Activated CD8-positive, alpha-beta memory T cell treated with anti-CD3 and anti-CD28 coated beads, Interleukin-2, amount 50 U/mL, for 4 hours (primary cell): ENCODE measurements around the gene ATP2B1.
"Not testable (repeated sequence)": the region's sequence is repeated elsewhere in the genome, so short reads cannot be mapped to it uniquely, and the experiment has no call there.

Experiments used
- DNase-seq: peaks from one replicate; pipeline ENCODE4 v3.0.0-alpha.2; 2020

ATP2B1 gene

GRCh38 chr12:89710873-89711750 is 2.5 kb upstream of the ATP2B1 start:
- no peak for DNase-seq

DNA sequence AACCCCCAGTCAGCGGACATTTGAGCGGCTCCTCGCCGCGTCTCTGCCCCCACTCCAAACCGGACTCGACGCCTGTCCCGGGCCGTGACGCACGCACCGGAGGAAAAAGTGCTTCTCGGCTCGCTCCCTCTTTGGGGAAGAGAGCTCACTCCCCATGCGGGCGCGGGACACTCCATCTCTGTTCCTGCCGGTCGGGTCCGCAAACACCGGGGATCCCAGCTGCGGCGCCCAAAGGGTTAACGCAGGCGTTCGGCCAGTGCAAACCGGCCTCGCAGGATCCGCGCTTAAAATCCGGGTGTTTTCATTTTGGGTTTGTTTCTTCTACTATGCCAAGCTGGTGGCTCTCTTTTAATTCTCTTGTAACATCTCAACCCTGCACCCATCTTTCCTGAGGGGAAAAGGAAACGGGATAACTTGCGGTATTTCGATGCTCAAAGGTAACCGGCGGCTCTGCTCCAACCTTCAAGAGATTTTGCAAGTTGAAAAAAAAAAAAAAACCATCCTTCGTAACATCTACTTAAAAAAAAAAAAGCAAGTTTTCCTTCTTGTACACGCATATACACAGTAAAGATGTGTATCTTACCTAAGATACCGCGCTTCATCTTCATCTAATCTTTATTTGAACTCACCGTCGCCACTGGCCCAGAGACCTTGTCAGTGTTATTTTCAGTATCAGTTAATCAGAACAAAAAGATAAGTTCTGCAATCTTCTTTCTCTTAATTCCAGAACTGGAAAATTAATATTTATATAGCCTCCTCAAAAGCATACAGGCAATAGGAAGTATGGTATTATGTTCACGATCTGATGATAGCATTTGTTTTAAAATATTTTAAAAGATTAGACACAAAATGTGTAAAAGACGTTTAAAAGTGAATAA is 1.6 kb upstream of the ATP2B1 start:
- DNase-seq, result no peak

DNA sequence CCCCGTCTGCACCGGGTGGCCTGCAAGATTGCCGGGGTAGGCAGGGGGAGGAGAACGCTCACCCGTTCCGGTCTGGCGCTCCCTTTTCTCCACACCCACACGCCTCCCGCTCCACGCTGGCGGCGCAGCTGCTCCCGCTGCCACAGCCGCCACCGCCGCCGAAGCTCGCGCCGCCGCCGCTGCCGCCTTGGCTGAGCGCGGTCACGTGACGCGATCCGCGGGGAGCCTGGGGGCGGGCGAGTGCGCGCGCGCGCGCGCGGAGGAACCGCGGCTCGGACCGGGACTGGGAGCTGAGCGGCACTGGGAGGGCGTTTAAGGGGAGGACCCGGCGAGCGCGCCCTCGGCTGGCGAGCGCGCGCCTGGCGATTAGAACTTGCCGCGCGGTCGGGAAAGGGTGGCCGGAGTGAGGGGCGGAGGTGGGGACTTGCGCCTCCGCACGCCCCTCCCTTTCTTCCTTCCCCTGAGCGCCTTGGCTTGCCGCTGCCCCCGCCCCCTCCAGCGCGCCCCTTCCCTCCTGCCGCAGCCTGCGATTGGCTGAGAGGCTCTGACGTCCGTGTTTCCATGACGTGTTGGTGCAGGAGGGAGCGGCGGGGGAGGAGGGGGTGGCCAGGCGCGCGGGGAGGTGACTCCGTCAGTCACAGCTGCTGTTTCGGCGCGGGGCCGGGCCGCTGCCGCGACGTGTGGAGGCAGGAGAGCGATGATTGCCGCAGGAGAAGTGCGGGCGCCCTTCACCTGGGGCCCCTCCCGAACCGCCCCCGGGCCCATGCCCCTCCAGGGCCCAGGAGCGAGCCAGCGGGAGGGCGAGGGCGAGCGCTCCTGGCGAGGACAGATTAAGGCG is 738 bp upstream of the ATP2B1 start:
- peak; percentile 100 for DNase-seq

GRCh38 chr12:89707703-89708564 is 704 bp downstream of the ATP2B1 start:
- peak; percentile 54 for DNase-seq

DNA sequence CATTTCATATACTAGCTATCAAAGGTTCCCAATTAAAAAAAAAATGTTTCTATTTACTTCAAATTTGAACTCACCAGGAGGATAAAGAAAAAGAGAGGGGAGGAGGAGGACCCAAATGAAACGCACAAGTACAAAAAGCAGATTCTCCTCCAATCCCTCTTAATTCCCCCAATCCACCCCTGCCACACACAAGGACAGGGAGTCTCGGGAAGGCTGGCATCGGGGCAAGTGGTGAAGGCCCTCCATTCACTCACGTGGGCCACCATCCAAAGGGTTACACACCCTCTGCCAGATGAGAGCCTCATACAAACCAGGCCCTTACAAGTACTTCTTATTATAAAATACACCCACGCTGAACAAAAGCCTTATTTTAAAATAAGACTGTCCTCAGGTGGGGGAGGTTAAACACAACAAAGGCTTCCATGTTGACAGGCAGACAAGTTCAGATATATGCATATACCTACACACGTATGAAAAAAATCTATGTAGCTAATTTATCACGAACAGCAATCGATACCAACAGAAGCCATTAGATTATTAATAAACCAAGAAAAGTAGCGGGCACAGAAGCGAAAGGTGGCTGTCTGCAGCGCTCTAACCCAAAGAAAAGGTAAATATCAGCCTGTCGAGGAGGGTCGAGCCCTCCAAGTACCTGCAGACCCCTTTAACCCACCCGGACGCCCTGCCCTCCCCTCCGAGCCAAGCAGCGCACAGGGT is 1.5 kb downstream of the ATP2B1 start:
- DNase-seq, result no peak

GRCh38 chr12:89706551-89706950 is 2.1 kb downstream of the ATP2B1 start:
- DNase-seq, result no peak

- DNase-seq, result no peak
Observed at GRCh38 chr12:89704457-89704856, 4.2 kb downstream of the ATP2B1 start.

DNA sequence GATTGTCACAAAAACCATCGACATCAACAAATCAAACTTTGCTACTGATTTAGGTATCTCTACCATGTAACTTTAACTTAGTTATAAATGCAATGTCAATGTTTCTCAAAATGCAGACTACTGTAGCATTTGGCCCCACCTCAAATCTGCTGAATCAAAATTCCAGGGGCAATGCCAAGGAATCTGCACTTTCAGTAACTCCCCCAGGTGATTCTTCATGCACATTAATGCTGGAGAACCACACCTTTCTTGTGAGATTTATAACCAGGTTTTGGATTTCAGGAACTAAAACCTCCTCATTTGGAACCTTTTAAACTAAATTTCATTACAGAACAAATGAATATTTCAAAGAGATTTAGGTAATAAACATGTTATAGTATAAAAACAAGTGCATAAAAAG is 4.9 kb downstream of the ATP2B1 start:
- no peak for DNase-seq

- no peak for DNase-seq
Observed at GRCh38 chr12:89702503-89702902, 6.1 kb downstream of the ATP2B1 start.

- no peak for DNase-seq
Observed at GRCh38 chr12:89701606-89702206, 6.9 kb downstream of the ATP2B1 start.

- no peak for DNase-seq
Observed at GRCh38 chr12:89700191-89700810, 8.3 kb downstream of the ATP2B1 start.

DNA sequence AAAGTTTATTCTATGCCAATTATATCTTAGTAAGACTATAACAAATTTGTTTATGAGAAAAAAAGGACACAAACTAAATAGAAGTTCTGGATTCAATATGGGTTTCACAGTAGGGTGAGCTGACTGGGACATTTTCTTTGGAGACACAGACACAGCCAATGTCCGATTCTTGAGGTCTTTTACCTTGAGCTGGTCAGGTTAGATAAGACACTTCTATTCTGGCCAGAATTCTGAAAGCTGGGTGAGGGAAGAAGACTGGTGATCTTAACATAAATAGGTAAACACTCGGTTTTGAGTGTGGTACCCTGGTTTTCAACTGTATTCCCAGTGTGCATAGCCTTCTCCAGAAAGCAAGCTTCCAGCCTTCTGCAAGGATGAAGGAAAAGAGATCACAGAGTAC is 10.0 kb downstream of the ATP2B1 start:
- DNase-seq, result no peak

GRCh38 chr12:89697728-89698127 is 10.9 kb downstream of the ATP2B1 start:
- not testable (repeated sequence) for DNase-seq

DNA sequence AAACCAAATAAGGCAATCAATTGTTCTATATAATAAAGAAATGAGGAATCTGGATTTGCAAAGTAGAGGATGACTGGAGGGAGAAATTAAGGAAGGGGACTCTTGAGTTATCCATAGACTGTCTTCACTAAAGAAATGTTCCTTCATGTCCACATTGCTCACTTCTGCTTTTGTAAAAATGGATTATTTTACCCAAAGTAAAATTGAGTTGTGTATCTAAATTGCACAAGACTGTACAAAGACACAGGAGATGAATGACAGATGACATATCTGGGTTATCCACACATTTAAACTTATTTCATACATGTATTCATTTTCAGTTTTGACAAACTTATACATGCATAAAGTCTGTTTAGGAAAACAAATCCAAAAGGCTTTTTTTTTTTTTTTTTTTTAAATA is 11.3 kb downstream of the ATP2B1 start:
- no peak for DNase-seq

GRCh38 chr12:89695830-89696229 is 12.8 kb downstream of the ATP2B1 start:
- DNase-seq, result no peak

DNA sequence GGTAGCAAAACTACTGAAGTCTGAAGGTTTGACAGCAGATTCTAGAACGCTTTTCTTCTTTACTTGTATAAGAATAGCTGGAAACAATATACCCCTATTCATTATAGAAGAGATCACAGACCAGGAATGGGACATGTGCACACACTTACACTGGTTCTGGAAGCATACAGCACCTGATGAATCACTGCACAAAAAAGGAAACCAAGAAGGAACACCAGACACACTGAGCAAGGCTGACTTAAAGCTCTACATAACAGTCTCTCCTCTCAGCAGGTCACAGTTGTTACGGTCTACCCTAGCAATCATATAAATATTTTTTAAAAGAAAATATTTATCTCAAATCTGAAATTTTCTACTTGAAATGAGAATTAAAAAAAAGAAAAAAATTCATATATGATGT is 13.5 kb downstream of the ATP2B1 start:
- DNase-seq, result no peak

GRCh38 chr12:89694542-89694941 is 14.1 kb downstream of the ATP2B1 start:
- DNase-seq, result no peak

- no peak for DNase-seq
Observed at GRCh38 chr12:89693639-89694202, 14.9 kb downstream of the ATP2B1 start.

GRCh38 chr12:89692439-89692838 is 16.2 kb downstream of the ATP2B1 start:
- no peak for DNase-seq

DNA sequence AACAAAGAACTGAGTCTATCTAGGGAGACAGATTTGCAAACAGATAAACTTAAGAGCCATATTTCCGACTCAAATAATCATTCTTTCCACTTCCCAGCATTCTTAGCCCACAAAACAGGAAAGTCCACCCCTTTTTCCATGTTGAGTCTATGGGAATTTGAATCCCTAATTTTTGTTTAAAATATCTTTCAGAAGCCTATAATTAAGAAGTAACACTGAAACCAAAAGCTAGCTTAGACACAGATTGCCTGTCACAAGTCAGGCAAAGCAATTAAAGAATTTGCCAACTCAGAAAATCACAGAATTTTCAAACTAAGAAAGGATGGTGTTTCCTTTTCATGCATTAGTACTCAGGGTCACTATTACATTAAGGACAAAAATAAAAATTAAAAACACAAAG is 17.0 kb downstream of the ATP2B1 start:
- no peak for DNase-seq
